WTC11 (cell line): Measurements from ENCODE around the gene GPR183. TPM values are rescaled to one million over a fixed set of nuclear protein-coding genes. Genes with fewer than 3 reads are reported as not detected.

Experiments used
- ATAC-seq: fragments of 200-7000 bp; cut with Tn5 transposase; 2 replicates; pipeline ENCODE4 v1.10.0; 2021; ENCODE audit warnings: mild to moderate bottlenecking, moderate library complexity
- CTCF ChIA-PET: fragments of 300-600 bp; sonication (Branson Sonifier 250); formaldehyde crosslinking; loops from one replicate; lab custom pipeline; 2021; ENCODE audit warnings: antibody characterized with exemption; lab: Charles Lee
- POLR2A ChIA-PET: fragments of 350-600 bp; sonication (Branson Sonifier 250); formaldehyde crosslinking; loops from one replicate; lab custom pipeline; 2021; ENCODE audit warnings: antibody characterized with exemption; lab: Charles Lee
- DNase-seq: peaks from one replicate; pipeline ENCODE4 v3.0.0; 2021; ENCODE audit warnings: low spot score
- H3K27ac Mint-ChIP-seq: 2 replicates; pipeline ENCODE4 v1.8.0; 2021; ENCODE audit warnings: mixed read lengths
- H3K27me3 Mint-ChIP-seq: 2 replicates; pipeline ENCODE4 v1.8.0; 2021; ENCODE audit warnings: low read depth, mild to moderate bottlenecking, moderate library complexity, mixed read lengths
- H3K36me3 Mint-ChIP-seq: 2 replicates; pipeline ENCODE4 v1.8.0; 2021; ENCODE audit warnings: mixed read lengths
- H3K4me1 Mint-ChIP-seq: 2 replicates; pipeline ENCODE4 v1.8.0; 2022; ENCODE audit warnings: mixed read lengths
- H3K4me3 Mint-ChIP-seq: 2 replicates; pipeline ENCODE4 v1.8.0; 2021; ENCODE audit warnings: mild to moderate bottlenecking, moderate library complexity, mixed read lengths
- H3K9me3 Mint-ChIP-seq: 2 replicates; pipeline ENCODE4 v1.8.0; 2021; ENCODE audit warnings: mixed read lengths
- AFF4 ChIP-seq: sonication (generic); formaldehyde crosslinking; IDR thresholded peaks from 2 replicates; pipeline ENCODE4 v1.8.1; 2023; ENCODE audit warnings: mild to moderate bottlenecking, missing genetic modification reagents, borderline replicate concordance
- ATF1 ChIP-seq: sonication (generic); formaldehyde crosslinking; IDR thresholded peaks from 2 replicates; pipeline ENCODE4 v1.8.1; 2023; ENCODE audit warnings: mild to moderate bottlenecking, moderate library complexity, missing genetic modification reagents
- CDX4 ChIP-seq: fragments of 250-450 bp; sonication (Bioruptor Pico); IDR thresholded peaks from 2 replicates; pipeline ENCODE4 v1.9.0; 2021; ENCODE audit warnings: moderate library complexity, mild to moderate bottlenecking, inconsistent platforms, borderline replicate concordance
- E2F1 ChIP-seq: sonication (generic); formaldehyde crosslinking; IDR thresholded peaks from 2 replicates; pipeline ENCODE4 v1.8.0; 2022; ENCODE audit warnings: mild to moderate bottlenecking, missing genetic modification reagents
- E2F4 ChIP-seq: sonication (generic); formaldehyde crosslinking; IDR thresholded peaks from 2 replicates; pipeline ENCODE4 v1.8.1; 2022; ENCODE audit warnings: low read depth, mild to moderate bottlenecking, moderate library complexity, missing genetic modification reagents, borderline replicate concordance
- ESRRA ChIP-seq: sonication (generic); formaldehyde crosslinking; IDR thresholded peaks from 2 replicates; pipeline ENCODE4 v1.8.1; 2022; ENCODE audit warnings: mild to moderate bottlenecking, missing genetic modification reagents, borderline replicate concordance
- FOXK1 ChIP-seq: sonication (generic); formaldehyde crosslinking; IDR thresholded peaks from 2 replicates; pipeline ENCODE4 v1.8.0; 2022; ENCODE audit warnings: mild to moderate bottlenecking, moderate library complexity, missing genetic modification reagents
- MXD4 ChIP-seq: fragments of 250-450 bp; sonication (Bioruptor Pico); IDR thresholded peaks from 2 replicates; pipeline ENCODE4 v1.8.0; 2021; ENCODE audit warnings: mild to moderate bottlenecking, moderate library complexity, borderline replicate concordance
- MYBL2 ChIP-seq: sonication (generic); formaldehyde crosslinking; IDR thresholded peaks from 2 replicates; pipeline ENCODE4 v1.8.1; 2023; ENCODE audit warnings: mild to moderate bottlenecking, moderate library complexity, missing genetic modification reagents
- NFE2L1 ChIP-seq: sonication (generic); formaldehyde crosslinking; IDR thresholded peaks from 2 replicates; pipeline ENCODE4 v1.8.1; 2023; ENCODE audit warnings: missing genetic modification reagents
- NR2C2 ChIP-seq: sonication (generic); formaldehyde crosslinking; IDR thresholded peaks from 2 replicates; pipeline ENCODE4 v1.8.0; 2022; ENCODE audit warnings: mild to moderate bottlenecking, missing genetic modification reagents
- PRRX2 ChIP-seq: fragments of 250-450 bp; sonication (Bioruptor Pico); IDR thresholded peaks from 2 replicates; pipeline ENCODE4 v1.8.0; 2021; ENCODE audit warnings: mild to moderate bottlenecking
- RELA ChIP-seq: sonication (generic); formaldehyde crosslinking; IDR thresholded peaks from 2 replicates; pipeline ENCODE4 v1.8.1; 2022; ENCODE audit warnings: missing genetic modification reagents, mild to moderate bottlenecking, borderline replicate concordance
- SMAD3 ChIP-seq: sonication (generic); formaldehyde crosslinking; IDR thresholded peaks from 2 replicates; pipeline ENCODE4 v1.8.0; 2022; ENCODE audit warnings: missing genetic modification reagents, mild to moderate bottlenecking, borderline replicate concordance
- SMAD4 ChIP-seq: sonication (generic); formaldehyde crosslinking; IDR thresholded peaks from 2 replicates; pipeline ENCODE4 v1.8.0; 2022; ENCODE audit warnings: mild to moderate bottlenecking, missing genetic modification reagents
- TEAD1 ChIP-seq: sonication (generic); formaldehyde crosslinking; IDR thresholded peaks from 2 replicates; pipeline ENCODE4 v1.8.0; 2022; ENCODE audit warnings: mild to moderate bottlenecking, missing genetic modification reagents
- USF1 ChIP-seq: sonication (generic); formaldehyde crosslinking; IDR thresholded peaks from 2 replicates; pipeline ENCODE4 v1.8.0; 2022; ENCODE audit warnings: mild to moderate bottlenecking, missing genetic modification reagents
- ZNF121 ChIP-seq: sonication (generic); formaldehyde crosslinking; IDR thresholded peaks from 2 replicates; pipeline ENCODE4 v1.8.0; 2023; ENCODE audit warnings: missing genetic modification reagents
- ZNF263 ChIP-seq: sonication (generic); formaldehyde crosslinking; IDR thresholded peaks from 2 replicates; pipeline ENCODE4 v1.8.1; 2022; ENCODE audit warnings: low read depth, mild to moderate bottlenecking, moderate library complexity, missing genetic modification reagents
- ZNF317 ChIP-seq: sonication (generic); formaldehyde crosslinking; IDR thresholded peaks from 2 replicates; pipeline ENCODE4 v1.8.1; 2023; ENCODE audit warnings: low read depth, mild to moderate bottlenecking, moderate library complexity, missing genetic modification reagents, borderline replicate concordance
- ZSCAN18 ChIP-seq: fragments of 250-450 bp; sonication (Bioruptor Pico); IDR thresholded peaks from 2 replicates; pipeline ENCODE4 v2.1.2; 2022; ENCODE audit warnings: mild to moderate bottlenecking, moderate library complexity
- total RNA-seq: library from RNA; stranded (reverse); gene quantifications from 3 replicates; pipeline ENCODE4 v1.2.3, GENCODE V29; 2021

GPR183 gene
- total RNA-seq, 1 experiment from 2014 or later = 0.13 TPM

GRCh38 chr13:99288089-99288488 is 19.1 kb downstream of the GPR183 start (continued):
- TF ChIP-seq RELA (CRISPR knock-in tag) (no peak), ZNF263 (CRISPR knock-in tag) (no peak), NR2C2 (no peak), E2F4 (CRISPR knock-in tag) (no peak), NFE2L1 (CRISPR knock-in tag) (no peak)

- H3K36me3 Mint-ChIP-seq = no peaks in the 10 kb centered on the region
- POLR2A ChIA-PET = no interaction called here
- ATAC-seq = no peak
- no peak for DNase-seq
- no peak overlapping the region for H3K27ac Mint-ChIP-seq
- H3K9me3 Mint-ChIP-seq = no peaks in the 10 kb centered on the region
- no peak overlapping the region for H3K4me3 Mint-ChIP-seq
- H3K4me1 Mint-ChIP-seq = no peaks in the 10 kb centered on the region
- no peaks in the 10 kb centered on the region for H3K27me3 Mint-ChIP-seq
- no peak for TF ChIP-seq PRRX2 (CRISPR knock-in tag)
- TF ChIP-seq SMAD3 = no peak
- TF ChIP-seq, all 79 proteins: peak for 0
- CTCF ChIA-PET = interaction anchor here (0.7 kb wide), 1 partner anchor 10 kb away, joined by 5 read pairs; no protein-coding TSS in a partner anchor
Measured at GRCh38 chr13:99287551-99287950, 19.6 kb downstream of the GPR183 start.

- Mint-ChIP-seq H3K9me3 (no peaks in the 10 kb centered on the region), H3K27ac (no peak overlapping the region), H3K4me3 (no peak overlapping the region), H3K36me3 (no peaks in the 10 kb centered on the region), H3K27me3 (no peaks in the 10 kb centered on the region), H3K4me1 (no peaks in the 10 kb centered on the region)
- DNase-seq (no peak), ATAC-seq (no peak)
- POLR2A ChIA-PET = interaction anchor here (0.5 kb wide), 1 partner anchor 97 kb away, joined by 5 read pairs; no protein-coding TSS in a partner anchor
- CTCF ChIA-PET = interaction anchor here (1.1 to 1.3 kb wide), 2 partner anchors 19 to 85 kb away, joined by 3 read pairs; partner anchors contain the start of gene UBAC2
- TF ChIP-seq MYBL2 (CRISPR knock-in tag) = no peak
- no peak for TF ChIP-seq FOXK1 (CRISPR knock-in tag)
- no peak for TF ChIP-seq TEAD1 (CRISPR knock-in tag)
- TF ChIP-seq CDX4 (CRISPR knock-in tag) = no peak
- TF ChIP-seq ZSCAN18 (CRISPR knock-in tag) = no peak
- TF ChIP-seq MXD4 = no peak
- TF ChIP-seq ESRRA (CRISPR knock-in tag) = no peak
- no peak for TF ChIP-seq E2F1 (CRISPR knock-in tag)
- TF ChIP-seq E2F4 (CRISPR knock-in tag) = no peak
- no peak for TF ChIP-seq ZNF121 (CRISPR knock-in tag)
- TF ChIP-seq AFF4 = no peak
- no peak for TF ChIP-seq USF1 (CRISPR knock-in tag)
- no peak for TF ChIP-seq SMAD4
- TF ChIP-seq ATF1 = no peak
- TF ChIP-seq ZNF317 (CRISPR knock-in tag) = no peak
- TF ChIP-seq, all 79 proteins: peak for 0
Measured at GRCh38 chr13:99285432-99286182, 21.6 kb downstream of the GPR183 start.
